Calu3 (cell line): ENCODE results near the gene OFD1. TPM values are rescaled to one million over a fixed set of nuclear protein-coding genes. Genes with fewer than 3 reads are reported as not detected.

Experiments
- BruUV-seq: library from RNA; stranded (reverse); fragments of 400-500 nt; replicated peaks from 2 replicates; lab custom pipeline; 2021; lab: Mats Ljungman, UMichigan
- CTCF ChIA-PET: fragments of 300-600 bp; sonication (Branson Sonifier 250); formaldehyde crosslinking; loops from one replicate; lab custom pipeline; 2022; ENCODE audit warnings: antibody characterized with exemption; lab: Charles Lee
- DNase-seq: peaks from one replicate; pipeline ENCODE4 v3.0.0; 2022
- H3K27ac Mint-ChIP-seq: one replicate; pipeline ENCODE4 v1.8.0; 2022; ENCODE audit warnings: mixed read lengths; ENCODE audit not compliant: unreplicated experiment
- H3K27me3 Mint-ChIP-seq: one replicate; pipeline ENCODE4 v1.8.0; 2022; ENCODE audit warnings: mixed read lengths; ENCODE audit not compliant: unreplicated experiment
- H3K36me3 Mint-ChIP-seq: one replicate; pipeline ENCODE4 v1.8.0; 2022; ENCODE audit warnings: mild to moderate bottlenecking, moderate library complexity, mixed read lengths; ENCODE audit not compliant: insufficient read depth, unreplicated experiment
- H3K4me1 Mint-ChIP-seq: one replicate; pipeline ENCODE4 v1.8.0; 2022; ENCODE audit warnings: mild to moderate bottlenecking, low read depth, mixed read lengths; ENCODE audit not compliant: unreplicated experiment
- H3K4me3 Mint-ChIP-seq: one replicate; pipeline ENCODE4 v1.8.0; 2022; ENCODE audit warnings: mild to moderate bottlenecking, low read depth, moderate library complexity, mixed read lengths; ENCODE audit not compliant: unreplicated experiment
- H3K9me3 Mint-ChIP-seq: one replicate; pipeline ENCODE4 v1.8.0; 2022; ENCODE audit warnings: low read depth, mixed read lengths; ENCODE audit not compliant: unreplicated experiment
- intact Hi-C: fragments of 100-400 bp; cut with micrococcal nuclease; formaldehyde crosslinking; loops from one replicate; pipeline ENCODE4 v1.10.0; 2022; ENCODE audit not compliant: unreplicated experiment
- total RNA-seq: library from RNA; stranded (reverse); gene quantifications from 2 replicates; pipeline ENCODE4 v1.2.3, GENCODE V29; 2022
- TF ChIP-seq, protein P1 (sequence below): fragments of 200-600 bp; IDR thresholded peaks from one replicate; pipeline ENCODE4 v1.8.0; 2022; ENCODE audit warnings: antibody characterized with exemption; ENCODE audit not compliant: unreplicated experiment

Gene OFD1
- total RNA-seq, 1 experiment from 2014 or later: 46.4 TPM

DNA sequence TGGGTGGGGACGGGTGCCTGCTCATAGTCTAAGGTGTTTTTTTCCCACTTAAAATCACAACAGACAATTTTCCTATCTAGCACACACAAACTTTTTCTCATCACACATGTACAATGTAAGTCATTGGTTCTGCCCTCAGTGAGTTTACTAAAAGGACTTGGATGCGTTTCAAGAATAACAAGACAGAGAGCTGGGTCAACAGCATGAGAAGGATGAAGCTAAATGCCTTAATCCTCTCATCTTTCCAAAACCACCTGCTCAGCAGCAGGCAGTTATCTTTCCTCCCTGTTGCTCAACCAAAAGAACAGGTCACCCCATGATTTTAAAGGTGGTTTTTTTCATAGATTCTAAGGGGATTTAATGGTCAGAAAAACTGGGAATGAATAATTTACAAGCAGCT, 40.1 kb downstream of the OFD1 start:
- Mint-ChIP-seq H3K27ac (no peak overlapping the region), H3K4me3 (no peak overlapping the region), H3K9me3 (no peaks in the 10 kb centered on the region), H3K36me3 (peaks cover 20% of the 10 kb centered on the region), H3K27me3 (no peaks in the 10 kb centered on the region), H3K4me1 (peaks cover 17% of the 10 kb centered on the region)
- CTCF ChIA-PET: no interaction called here
- TF ChIP-seq, protein P1, sequence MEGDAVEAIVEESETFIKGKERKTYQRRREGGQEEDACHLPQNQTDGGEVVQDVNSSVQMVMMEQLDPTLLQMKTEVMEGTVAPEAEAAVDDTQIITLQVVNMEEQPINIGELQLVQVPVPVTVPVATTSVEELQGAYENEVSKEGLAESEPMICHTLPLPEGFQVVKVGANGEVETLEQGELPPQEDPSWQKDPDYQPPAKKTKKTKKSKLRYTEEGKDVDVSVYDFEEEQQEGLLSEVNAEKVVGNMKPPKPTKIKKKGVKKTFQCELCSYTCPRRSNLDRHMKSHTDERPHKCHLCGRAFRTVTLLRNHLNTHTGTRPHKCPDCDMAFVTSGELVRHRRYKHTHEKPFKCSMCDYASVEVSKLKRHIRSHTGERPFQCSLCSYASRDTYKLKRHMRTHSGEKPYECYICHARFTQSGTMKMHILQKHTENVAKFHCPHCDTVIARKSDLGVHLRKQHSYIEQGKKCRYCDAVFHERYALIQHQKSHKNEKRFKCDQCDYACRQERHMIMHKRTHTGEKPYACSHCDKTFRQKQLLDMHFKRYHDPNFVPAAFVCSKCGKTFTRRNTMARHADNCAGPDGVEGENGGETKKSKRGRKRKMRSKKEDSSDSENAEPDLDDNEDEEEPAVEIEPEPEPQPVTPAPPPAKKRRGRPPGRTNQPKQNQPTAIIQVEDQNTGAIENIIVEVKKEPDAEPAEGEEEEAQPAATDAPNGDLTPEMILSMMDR: no peak
- BruUV-seq: no TSS peak
- no peak for DNase-seq
- intact Hi-C loops: loop anchor here (5.0 kb wide), 1 partner anchor 253 kb away; the partner anchor contains the start of gene GEMIN8

DNA sequence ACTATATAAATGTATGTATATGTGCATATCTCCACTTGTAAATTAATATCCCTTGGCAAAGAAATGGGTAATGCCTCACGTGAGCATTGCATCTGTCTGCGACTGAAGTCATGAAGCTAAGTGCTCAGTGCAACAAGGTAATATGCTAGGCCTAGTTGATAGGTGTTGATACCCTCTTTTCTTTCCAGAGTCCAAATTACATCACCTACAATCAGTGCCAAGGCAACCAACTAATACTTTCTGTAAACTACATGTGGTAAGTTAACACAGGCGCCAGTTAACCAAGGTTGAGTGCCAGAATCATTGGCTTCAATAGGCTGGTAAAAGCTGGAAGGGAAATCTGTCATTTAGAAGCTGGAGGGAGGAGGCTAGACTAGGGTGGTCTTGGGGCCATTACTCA, 41.3 kb downstream of the OFD1 start:
- DNase-seq: no peak
- CTCF ChIA-PET: no interaction called here
- TF ChIP-seq, protein P1: no peak
- H3K36me3 Mint-ChIP-seq: peaks cover 17% of the 10 kb centered on the region
- H3K27me3 Mint-ChIP-seq: no peaks in the 10 kb centered on the region
- BruUV-seq: no TSS peak
- intact Hi-C loops: no loop called here
- H3K4me3 Mint-ChIP-seq: no peak overlapping the region
- peaks cover 17% of the 10 kb centered on the region for H3K4me1 Mint-ChIP-seq
- H3K9me3 Mint-ChIP-seq: no peaks in the 10 kb centered on the region
- H3K27ac Mint-ChIP-seq: no peak overlapping the region

DNA sequence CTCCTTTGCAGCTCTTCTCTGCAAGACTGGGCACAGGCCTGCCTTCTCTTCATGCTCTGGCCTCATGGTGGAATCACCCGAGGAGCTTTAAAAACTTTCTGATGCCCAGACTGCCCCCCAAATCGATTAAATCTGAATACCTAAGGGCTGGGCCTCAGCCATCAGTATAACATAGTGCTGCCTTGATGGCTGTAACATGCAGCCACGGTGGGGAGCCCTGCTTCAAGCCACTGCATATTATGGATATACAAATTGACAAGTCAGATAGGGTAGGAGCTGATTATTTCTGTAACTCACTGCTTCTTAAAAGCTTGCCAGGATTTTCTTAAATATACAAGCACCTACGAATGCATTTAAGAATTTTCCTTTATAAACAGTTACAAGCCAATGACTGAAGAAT, 41.8 kb downstream of the OFD1 start:
- Mint-ChIP-seq H3K4me3 (no peak overlapping the region), H3K27ac (no peak overlapping the region), H3K27me3 (no peaks in the 10 kb centered on the region), H3K36me3 (peaks cover 17% of the 10 kb centered on the region), H3K9me3 (no peaks in the 10 kb centered on the region), H3K4me1 (peaks cover 17% of the 10 kb centered on the region)
- TF ChIP-seq, protein P1: no peak
- BruUV-seq: no TSS peak
- intact Hi-C loops: no loop called here
- DNase-seq: no peak
- CTCF ChIA-PET: no interaction called here

DNA sequence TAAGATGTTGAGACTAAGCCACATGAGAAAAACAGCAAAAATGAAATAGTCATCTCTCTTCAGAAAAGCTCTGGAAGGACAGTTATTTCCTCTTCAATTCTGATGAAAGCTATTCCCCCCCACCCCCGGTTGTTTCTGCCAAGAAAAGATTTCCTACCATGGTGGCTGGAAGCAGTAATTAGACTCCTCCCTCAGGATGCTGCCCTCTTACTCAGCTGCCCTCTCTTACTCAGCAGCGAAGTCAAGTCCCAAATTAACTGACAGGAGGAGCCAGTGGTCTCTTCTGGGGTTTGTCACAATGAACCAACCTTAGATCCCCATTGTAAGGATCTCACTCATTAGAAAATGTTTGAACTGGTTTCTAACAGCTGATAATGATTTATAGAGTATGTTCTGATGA, 44.4 kb downstream of the OFD1 start:
- BruUV-seq: no TSS peak
- DNase-seq: no peak
- intact Hi-C loops: no loop called here

More for the DNA sequence above, 44.4 kb downstream of the OFD1 start:
- CTCF ChIA-PET: no interaction called here
- Mint-ChIP-seq H3K27me3 (no peaks in the 10 kb centered on the region), H3K36me3 (peaks cover 12% of the 10 kb centered on the region), H3K9me3 (no peaks in the 10 kb centered on the region), H3K4me3 (no peak overlapping the region), H3K4me1 (peaks cover under 1% of the 10 kb centered on the region), H3K27ac (no peak overlapping the region)
- TF ChIP-seq, protein P1: no peak
